Stomach (tissue), 9 donors: ENCODE results near the gene NGLY1. TPM values are rescaled to one million over a fixed set of nuclear protein-coding genes. Genes with fewer than 3 reads are reported as not detected.

Experiments
- DNase-seq, 2 donors: peaks; one replicate each; pipeline versions ENCODE4 v3.0.0 to v3.0.0-alpha.2; 2013 to 2019
- H3K27ac ChIP-seq, 5 donors: fragments of 200-600 bp in 4 of 5; sonication (generic) in 4 of 5; one replicate each; pipeline ENCODE4 v1.5.1; 2013 to 2019; ENCODE audit warnings: mild to moderate bottlenecking in 1 of 5, moderate library complexity in 1 of 5
- H3K27me3 ChIP-seq, 3 donors: fragments of 200-600 bp; sonication (generic); one replicate each; pipeline ENCODE4 v1.5.1; 2017 to 2019; ENCODE audit warnings: mixed run types in 1 of 3
- H3K36me3 ChIP-seq, 4 donors: fragments of 200-600 bp; sonication (generic); 1 replicate in 3 of 4; 2 replicates in 1 of 4; pipeline ENCODE4 v1.5.1; 2016 to 2019
- H3K4me1 ChIP-seq, 4 donors: fragments of 200-600 bp; sonication (generic); one replicate each; pipeline ENCODE4 v1.5.1; 2016 to 2019
- H3K4me3 ChIP-seq, 4 donors: fragments of 200-600 bp; sonication (generic) in 3 of 4; one replicate each; pipeline ENCODE4 v1.5.1; 2016 to 2019; ENCODE audit warnings: mild to moderate bottlenecking in 1 of 4
- H3K9me3 ChIP-seq, 4 donors: fragments of 200-600 bp; sonication (generic); one replicate each; pipeline ENCODE4 v1.5.1; 2016 to 2019
- CTCF ChIP-seq, 7 experiments: fragments of 450-650 bp in 4 of 7; fragments of 200-600 bp in 3 of 7; sonication (generic) in 3 of 7; IDR thresholded peaks; one replicate each; pipeline ENCODE4 v1.5.1; 2016 to 2019; ENCODE audit warnings: antibody characterized with exemption in 7 of 7, control low read depth in 2 of 7, mild to moderate bottlenecking in 1 of 7
- EP300 ChIP-seq: sonication (generic); formaldehyde crosslinking; IDR thresholded peaks from one replicate; pipeline ENCODE4 v1.6.1; 2017; ENCODE audit warnings: antibody characterized with exemption
- POLR2A ChIP-seq, 4 donors: fragments of 450-650 bp; IDR thresholded peaks; one replicate each; pipeline ENCODE4 v1.6.1; 2016; ENCODE audit warnings: antibody characterized with exemption in 4 of 4, control low read depth in 2 of 4, mild to moderate bottlenecking in 1 of 4, moderate library complexity in 1 of 4
- POLR2AphosphoS5 ChIP-seq, 3 donors: sonication (generic); formaldehyde crosslinking; IDR thresholded peaks; one replicate each; pipeline ENCODE4 v1.6.1; 2016; ENCODE audit warnings: antibody characterized with exemption in 3 of 3
- WGBS, 5 donors: extraction: QIAGEN DNeasy Blood & Tissue Kit in 3 of 5; methylation state at CpG; one replicate each; pipeline versions ENCODE4 v1.1.5 to v1.1.7; 2013 to 2018; 5-methylcytosine and 5-hydroxymethylcytosine counted together
- intact Hi-C: fragments of 100-400 bp; cut with DNase I; formaldehyde crosslinking; loops from one replicate; pipeline ENCODE4 v1.15.1; 2023; ENCODE audit warnings: low total_unique reads
- polyA plus RNA-seq, 3 donors: library from polyadenylated mRNA; stranded (reverse); fragments of 200-250 nt; gene quantifications; one replicate each; pipeline ENCODE4 v1.2.3, GENCODE V29; 2013
- total RNA-seq, 5 donors: library from RNA; depleted of rRNA; stranded (reverse); fragments of >200 nt; gene quantifications; one replicate each; pipeline versions ENCODE4 v1.1.0 to v1.2.3, GENCODE V29; 2014 to 2016
- donor health status: healthy with polysubstance abuse.
- donor health status: Bipolar disorder and iron deficiency.
- donor health status: healthy.

NGLY1 gene
- total and polyA plus RNA-seq, 8 donors: 15.9 to 64.8 (median 29.8) TPM

DNA sequence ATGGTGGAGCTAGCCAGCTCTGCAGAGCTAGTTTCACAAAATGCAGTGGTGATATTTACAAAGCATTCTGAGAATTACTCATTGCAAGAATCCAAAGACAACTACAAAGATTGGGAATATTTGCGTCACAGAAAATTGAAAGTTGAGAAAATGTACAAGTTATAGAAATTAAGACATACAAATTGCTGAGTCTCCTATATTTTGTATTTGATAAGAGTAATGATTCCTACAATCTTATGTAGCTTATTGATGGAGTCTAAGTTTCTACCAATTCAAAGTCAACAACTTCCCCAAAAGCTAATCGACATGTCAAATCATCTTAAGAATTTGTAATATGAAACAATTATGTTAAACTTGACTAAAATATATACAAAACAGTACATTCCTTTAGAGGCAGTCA lies 72.2 kb downstream of the NGLY1 start:
- Histone ChIP-seq H3K4me3 (no peak overlapping the region), H3K36me3 (no peaks in the 10 kb centered on the region), H3K27me3 (peaks cover 0 to 16% (median 0%) of the 10 kb centered on the region in 3 donors), H3K4me1 (no peaks in the 10 kb centered on the region), H3K27ac (no peak overlapping the region), H3K9me3 (no peaks in the 10 kb centered on the region)
- intact Hi-C loops: no loop called here
- WGBS, 5 donors: 93 to 97% (median 95%) methylated on average over 2 of the region's 2 CpGs
- TF ChIP-seq CTCF (IDR thresholded peaks at IDR 0.05) (no peak), EP300 (no peak), POLR2A (IDR thresholded peaks at IDR 0.05) (no peak), POLR2AphosphoS5 (IDR thresholded peaks at IDR 0.05) (no peak)
- DNase-seq: no peak

DNA sequence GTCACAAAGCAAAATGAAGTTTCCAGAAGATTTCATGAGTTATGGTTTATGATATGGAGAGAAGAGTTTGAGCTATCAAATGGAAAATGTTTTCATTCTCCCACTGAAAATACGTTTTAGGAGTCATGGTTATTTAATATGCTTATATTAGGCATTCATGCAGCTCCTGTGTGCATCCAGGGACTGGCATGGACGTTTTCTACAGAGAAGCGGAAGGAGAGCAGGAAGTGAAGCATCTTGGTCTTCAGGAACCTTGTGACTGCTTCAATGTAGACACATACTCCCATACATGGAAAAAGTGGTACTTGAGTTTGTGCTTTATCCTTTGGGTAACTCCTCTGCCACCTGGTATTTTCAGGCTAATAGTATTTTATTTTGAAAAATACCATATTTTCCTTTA lies 75.2 kb downstream of the NGLY1 start:
- intact Hi-C loops: no loop called here
- no peak overlapping the region for H3K4me3 ChIP-seq
- H3K36me3 ChIP-seq: no peaks in the 10 kb centered on the region
- no peaks in the 10 kb centered on the region for H3K4me1 ChIP-seq
- WGBS, 5 donors: 60 to 71% (median 63%) methylated on average over 3 of the region's 3 CpGs
- H3K27ac ChIP-seq: no peak overlapping the region
- H3K27me3 ChIP-seq: peaks cover 0 to 16% (median 0%) of the 10 kb centered on the region in 3 donors
- no peak for DNase-seq
- TF ChIP-seq EP300: no peak
- no peak for TF ChIP-seq POLR2A (IDR thresholded peaks at IDR 0.05)
- TF ChIP-seq CTCF (IDR thresholded peaks at IDR 0.05): no peak
- no peak for TF ChIP-seq POLR2AphosphoS5 (IDR thresholded peaks at IDR 0.05)
- H3K9me3 ChIP-seq: no peaks in the 10 kb centered on the region

DNA sequence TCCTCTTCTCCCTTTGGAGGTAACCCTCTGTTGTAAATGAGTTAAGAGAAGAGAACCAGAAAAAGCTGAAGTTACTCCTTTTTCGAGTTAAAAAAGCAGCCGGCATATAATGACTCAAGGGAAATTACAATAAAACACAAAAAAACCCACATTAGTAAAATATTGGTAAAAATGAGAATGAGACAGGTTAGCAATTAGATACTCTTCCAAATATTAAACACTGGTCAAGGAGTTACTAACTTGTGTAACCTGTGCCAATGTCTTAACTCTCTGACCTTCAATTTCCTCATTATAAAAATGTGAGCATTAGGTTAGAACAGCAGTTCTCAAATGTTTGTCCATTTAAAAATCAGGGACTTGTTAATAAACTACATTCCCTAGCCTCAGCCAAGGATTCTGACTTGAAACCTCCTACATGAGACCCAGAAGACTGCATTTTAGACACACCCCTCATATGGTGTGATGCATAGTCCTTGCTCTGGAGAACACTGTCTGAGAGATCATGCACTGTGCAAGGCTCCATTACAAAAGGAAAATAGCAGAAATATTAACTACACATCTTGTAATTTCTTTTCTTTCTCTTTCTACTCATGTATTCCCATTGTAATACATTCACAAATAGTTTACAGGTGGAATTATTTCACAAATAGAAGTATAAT lies 75.8 kb downstream of the NGLY1 start:
- H3K27ac ChIP-seq: no peak overlapping the region
- intact Hi-C loops: no loop called here
- WGBS, 5 donors: 83 to 91% (median 85%) methylated on average over 2 of the region's 2 CpGs
- TF ChIP-seq POLR2AphosphoS5 (IDR thresholded peaks at IDR 0.05) (no peak), EP300 (no peak), POLR2A (IDR thresholded peaks at IDR 0.05) (no peak), CTCF (IDR thresholded peaks at IDR 0.05) (no peak)
- peaks cover 0 to 16% (median 0%) of the 10 kb centered on the region in 3 donors for H3K27me3 ChIP-seq
- no peaks in the 10 kb centered on the region for H3K4me1 ChIP-seq
- H3K4me3 ChIP-seq: no peak overlapping the region
- no peaks in the 10 kb centered on the region for H3K36me3 ChIP-seq
- H3K9me3 ChIP-seq: no peaks in the 10 kb centered on the region
- DNase-seq: no peak

DNA sequence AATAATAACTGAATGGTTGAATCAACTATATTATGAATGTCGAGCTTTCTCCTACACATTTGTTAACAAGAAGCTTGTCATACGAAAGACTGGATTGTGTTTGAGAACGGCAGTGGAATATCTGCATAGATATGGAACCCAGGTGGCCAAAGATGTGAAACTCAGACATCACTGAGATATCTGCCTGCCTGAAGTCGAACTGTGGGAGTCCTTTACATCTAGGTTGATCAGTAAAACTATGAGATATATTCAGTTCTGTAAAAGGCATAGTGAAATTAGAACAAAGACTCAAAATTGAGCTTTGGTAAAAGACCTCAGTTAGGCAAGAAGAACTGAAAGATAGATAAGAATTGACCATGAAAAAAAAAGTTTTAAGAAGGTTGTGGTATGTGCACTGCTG lies 77.0 kb downstream of the NGLY1 start:
- Histone ChIP-seq H3K4me1 (no peaks in the 10 kb centered on the region), H3K36me3 (no peaks in the 10 kb centered on the region), H3K9me3 (no peaks in the 10 kb centered on the region), H3K27ac (no peak overlapping the region), H3K27me3 (peaks cover 0 to 16% (median 0%) of the 10 kb centered on the region in 3 donors), H3K4me3 (no peak overlapping the region)
- TF ChIP-seq POLR2A (IDR thresholded peaks at IDR 0.05) (no peak), POLR2AphosphoS5 (IDR thresholded peaks at IDR 0.05) (no peak), EP300 (no peak), CTCF (IDR thresholded peaks at IDR 0.05) (no peak)
- intact Hi-C loops: no loop called here
- no peak for DNase-seq
- WGBS, 5 donors: 66 to 79% (median 77%) methylated on average over 4 of the region's 4 CpGs
